ENCODE measurements around the gene FYN.

Gene FYN

GRCh38 chr6:111834356-111834755 lies 38.9 kb downstream of the FYN start:
- no peak overlapping the region for H3K4me2 ChIP-seq (ENCODE audit: low read depth, low read length, poor library complexity, severe bottlenecking)
- H3K27me3 ChIP-seq (ENCODE audit: low read length) = no peaks in the 10 kb centered on the region
- no peak overlapping the region for H2AFZ ChIP-seq (ENCODE audit: low read depth, low read length, severe bottlenecking)
- H4K20me1 ChIP-seq (ENCODE audit: low read depth, low read length) = no peaks in the 10 kb centered on the region
- no peak overlapping the region for H3K27ac ChIP-seq (ENCODE audit: low read depth, low read length)
- no peaks in the 10 kb centered on the region for H3K36me3 ChIP-seq (ENCODE audit: low read length)
- no peaks in the 10 kb centered on the region for H3K79me2 ChIP-seq (ENCODE audit: insufficient read depth, low read length)
- H3K4me3 ChIP-seq (ENCODE audit: insufficient read depth, low read length, poor library complexity, severe bottlenecking) = no peak overlapping the region
- TF ChIP-seq CTCF (IDR thresholded peaks at IDR 0.05; ENCODE audit: insufficient read depth, low read length, poor library complexity, severe bottlenecking) = no peak
- no peak for TF ChIP-seq EZH2phosphoT487 (conservative IDR thresholded peaks at IDR 0.05; ENCODE audit: low read length)
- no peaks in the 10 kb centered on the region for H3K9me3 ChIP-seq (ENCODE audit: insufficient read depth, low read length)
- no peak overlapping the region for H3K9ac ChIP-seq (ENCODE audit: low read length)
- no peaks in the 10 kb centered on the region for H3K9me2 ChIP-seq (replicated peaks; ENCODE audit: insufficient read depth, low read length)
- H3F3A ChIP-seq (ENCODE audit: insufficient read depth) = no peaks in the 10 kb centered on the region

GRCh38 chr6:111832833-111833418 lies 40.3 kb downstream of the FYN start:
- H3K27me3 ChIP-seq (ENCODE audit: low read length) = no peaks in the 10 kb centered on the region
- no peak overlapping the region for H3K4me3 ChIP-seq (ENCODE audit: insufficient read depth, low read length, poor library complexity, severe bottlenecking)
- H3K9me3 ChIP-seq (ENCODE audit: insufficient read depth, low read length) = no peaks in the 10 kb centered on the region
- no peaks in the 10 kb centered on the region for H4K20me1 ChIP-seq (ENCODE audit: low read depth, low read length)
- no peaks in the 10 kb centered on the region for H3K36me3 ChIP-seq (ENCODE audit: low read length)
- H3F3A ChIP-seq (ENCODE audit: insufficient read depth) = no peaks in the 10 kb centered on the region
- no peaks in the 10 kb centered on the region for H3K9me2 ChIP-seq (replicated peaks; ENCODE audit: insufficient read depth, low read length)
- H3K27ac ChIP-seq (ENCODE audit: low read depth, low read length) = no peak overlapping the region
- no peak overlapping the region for H2AFZ ChIP-seq (ENCODE audit: low read depth, low read length, severe bottlenecking)
- TF ChIP-seq CTCF (IDR thresholded peaks at IDR 0.05; ENCODE audit: insufficient read depth, low read length, poor library complexity, severe bottlenecking) (no peak), EZH2phosphoT487 (conservative IDR thresholded peaks at IDR 0.05; ENCODE audit: low read length) (no peak)
- H3K9ac ChIP-seq (ENCODE audit: low read length) = no peak overlapping the region
- no peaks in the 10 kb centered on the region for H3K79me2 ChIP-seq (ENCODE audit: insufficient read depth, low read length)
- H3K4me2 ChIP-seq (ENCODE audit: low read depth, low read length, poor library complexity, severe bottlenecking) = no peak overlapping the region

DNA sequence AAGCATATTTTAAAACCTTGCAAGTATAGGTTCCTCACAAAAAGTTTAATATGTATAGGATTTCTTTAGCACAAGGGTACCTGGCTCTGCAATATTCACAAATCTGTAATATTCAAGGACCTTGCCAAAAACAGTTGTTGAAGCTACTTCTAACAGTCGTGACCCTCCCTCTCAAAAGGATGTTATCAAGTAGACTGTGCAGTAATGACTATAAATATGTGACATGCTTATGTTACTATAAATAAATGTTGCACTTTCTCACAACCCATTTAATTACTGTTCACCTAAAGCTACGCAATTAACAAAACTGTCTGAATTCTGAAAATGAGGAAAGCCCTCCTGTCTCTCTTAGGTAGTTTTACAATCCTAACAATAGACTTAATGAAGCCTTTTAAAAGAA lies 41.8 kb downstream of the FYN start:
- Histone ChIP-seq H3K9me2 (replicated peaks; ENCODE audit: insufficient read depth, low read length) (no peaks in the 10 kb centered on the region), H3K4me2 (ENCODE audit: low read depth, low read length, poor library complexity, severe bottlenecking) (no peak overlapping the region), H3K36me3 (ENCODE audit: low read length) (no peaks in the 10 kb centered on the region), H3F3A (ENCODE audit: insufficient read depth) (no peaks in the 10 kb centered on the region), H4K20me1 (ENCODE audit: low read depth, low read length) (no peaks in the 10 kb centered on the region), H2AFZ (ENCODE audit: low read depth, low read length, severe bottlenecking) (no peak overlapping the region), H3K79me2 (ENCODE audit: insufficient read depth, low read length) (no peaks in the 10 kb centered on the region), H3K27me3 (ENCODE audit: low read length) (no peaks in the 10 kb centered on the region), H3K9me3 (ENCODE audit: insufficient read depth, low read length) (no peaks in the 10 kb centered on the region), H3K27ac (ENCODE audit: low read depth, low read length) (no peak overlapping the region), H3K9ac (ENCODE audit: low read length) (no peak overlapping the region), H3K4me3 (ENCODE audit: insufficient read depth, low read length, poor library complexity, severe bottlenecking) (no peak overlapping the region)
- TF ChIP-seq CTCF (IDR thresholded peaks at IDR 0.05; ENCODE audit: insufficient read depth, low read length, poor library complexity, severe bottlenecking) = no peak
- no peak for TF ChIP-seq EZH2phosphoT487 (conservative IDR thresholded peaks at IDR 0.05; ENCODE audit: low read length)

Data from SU-DHL-6 (cell line).